Left lobe of liver (tissue), 2 donors: ENCODE data around the gene SH3PXD2A. TPM values are rescaled to one million over a fixed set of nuclear protein-coding genes. Genes with fewer than 3 reads are reported as not detected.

ENCODE experiments used
- ATAC-seq: fragments of 200-7000 bp; cut with Tn5 transposase; one replicate; pipeline ENCODE4 v1.9.1; 2020; ENCODE audit warnings: mild to moderate bottlenecking, moderate library complexity
- DNase-seq: peaks from one replicate; pipeline ENCODE4 v3.0.0-alpha.2; 2020; ENCODE audit warnings: low spot score
- total RNA-seq: library from RNA; stranded (reverse); gene quantifications from one replicate; pipeline ENCODE4 v1.2.1, GENCODE V29; 2021
- donor health status: DM: no; HTN: no; CAD: no; lungs with moderate emphysema.
- donor health status: DM: no; HTN: yes; CAD: no.

The SH3PXD2A gene
- total RNA-seq, 1 donor from 2014 or later: 43.5 TPM

GRCh38 chr10:103757531-103758293 is 97.7 kb downstream of the SH3PXD2A start:
- DNase-seq (no peak), ATAC-seq (peak; percentile 69)

- DNase-seq: no peak
- no peak for ATAC-seq
These were observed 99.0 kb downstream of the SH3PXD2A start for GRCh38 chr10:103756277-103756869.

DNA sequence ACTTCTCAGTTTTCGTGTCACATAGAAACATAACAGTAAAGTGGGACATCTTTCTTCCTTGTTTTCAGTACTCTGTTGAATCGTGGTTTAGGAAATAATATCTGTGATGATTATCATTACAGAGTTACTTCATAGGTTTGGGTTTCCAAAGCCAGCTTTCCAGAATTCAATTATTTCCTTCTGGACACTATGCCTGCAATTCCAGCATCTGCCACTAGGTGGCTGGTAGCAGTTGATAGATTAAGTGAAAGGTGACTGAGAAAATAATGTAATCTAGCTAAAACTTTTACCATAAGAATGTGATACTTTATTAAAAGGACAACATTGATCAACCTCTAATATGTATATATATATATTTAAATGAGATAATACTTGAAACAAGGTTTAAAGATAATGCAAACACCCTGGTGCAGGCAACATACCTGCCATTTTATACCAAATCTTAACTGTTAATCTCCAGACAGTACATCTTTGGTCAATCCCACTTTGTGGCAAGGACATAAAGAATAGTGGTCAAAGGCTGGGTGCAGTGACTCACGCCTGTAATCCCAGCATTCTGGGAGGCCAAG is 102.6 kb downstream of the SH3PXD2A start:
- no peak for ATAC-seq
- no peak for DNase-seq

- DNase-seq (no peak), ATAC-seq (no peak)
These were observed 103.6 kb downstream of the SH3PXD2A start for GRCh38 chr10:103751667-103752290.

- no peak for ATAC-seq
- no peak for DNase-seq
These were observed 104.5 kb downstream of the SH3PXD2A start for GRCh38 chr10:103750836-103751235.

GRCh38 chr10:103749779-103750178 is 105.6 kb downstream of the SH3PXD2A start:
- DNase-seq (no peak), ATAC-seq (no peak)

DNA sequence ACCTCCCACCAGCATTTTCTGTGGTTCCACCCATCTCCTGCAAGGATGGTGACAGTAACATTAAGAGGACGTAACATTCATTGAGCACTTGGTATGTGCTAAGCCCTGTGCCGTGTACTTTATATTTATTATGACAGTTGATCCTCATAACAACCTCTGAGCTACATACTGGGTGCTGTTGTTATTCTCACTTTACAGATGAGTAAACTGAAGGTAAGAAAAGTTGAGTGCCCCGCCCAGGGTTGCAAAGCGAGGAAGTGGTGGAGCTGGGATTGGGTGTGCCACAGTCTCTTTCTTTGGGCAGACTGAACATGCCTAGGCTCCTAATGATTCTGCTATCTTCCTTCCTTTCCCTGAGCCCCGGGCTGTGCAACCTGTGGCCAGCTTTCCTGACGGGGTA is 107.4 kb downstream of the SH3PXD2A start:
- ATAC-seq (no peak), DNase-seq (no peak)

DNA sequence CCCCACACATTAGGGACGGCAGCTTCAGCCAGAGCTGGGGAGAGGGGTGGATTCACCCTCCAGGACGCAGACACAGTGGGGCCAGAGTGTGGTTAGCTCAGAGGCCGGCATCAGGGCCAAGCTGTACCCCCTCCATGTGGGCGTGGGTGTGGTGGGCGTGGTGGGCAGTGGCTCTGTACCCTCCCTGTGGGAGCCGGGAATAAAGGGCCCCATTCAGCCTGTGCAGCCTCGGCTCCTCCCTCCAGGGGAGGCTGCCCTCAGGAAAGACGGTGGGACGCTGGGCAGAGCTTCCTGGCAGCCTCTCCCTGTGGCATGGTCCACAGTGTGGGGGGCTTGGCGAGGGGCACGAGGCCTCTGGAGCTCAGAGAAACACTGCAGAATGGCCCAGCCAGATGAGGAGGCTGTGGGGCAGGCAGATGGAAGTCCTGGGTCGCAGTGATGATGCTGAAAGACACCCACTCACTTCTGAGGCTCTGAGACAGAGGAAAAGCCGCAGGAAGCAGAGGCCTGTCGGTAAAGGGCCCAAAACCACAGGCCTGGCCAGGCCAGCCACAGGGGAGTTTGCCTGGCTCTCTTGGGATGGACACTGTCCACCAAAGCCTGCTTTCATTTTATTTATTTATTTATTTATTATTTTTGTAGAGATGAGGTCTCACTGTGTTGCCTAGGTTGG is 108.0 kb downstream of the SH3PXD2A start:
- no peak for DNase-seq
- ATAC-seq: no peak

- ATAC-seq (no peak), DNase-seq (no peak)
These were observed 108.8 kb downstream of the SH3PXD2A start for GRCh38 chr10:103746598-103746997.

- ATAC-seq (no peak), DNase-seq (no peak)
These were observed 109.8 kb downstream of the SH3PXD2A start for GRCh38 chr10:103745341-103746247.

GRCh38 chr10:103742824-103743223 is 112.6 kb downstream of the SH3PXD2A start:
- ATAC-seq (no peak), DNase-seq (no peak)

DNA sequence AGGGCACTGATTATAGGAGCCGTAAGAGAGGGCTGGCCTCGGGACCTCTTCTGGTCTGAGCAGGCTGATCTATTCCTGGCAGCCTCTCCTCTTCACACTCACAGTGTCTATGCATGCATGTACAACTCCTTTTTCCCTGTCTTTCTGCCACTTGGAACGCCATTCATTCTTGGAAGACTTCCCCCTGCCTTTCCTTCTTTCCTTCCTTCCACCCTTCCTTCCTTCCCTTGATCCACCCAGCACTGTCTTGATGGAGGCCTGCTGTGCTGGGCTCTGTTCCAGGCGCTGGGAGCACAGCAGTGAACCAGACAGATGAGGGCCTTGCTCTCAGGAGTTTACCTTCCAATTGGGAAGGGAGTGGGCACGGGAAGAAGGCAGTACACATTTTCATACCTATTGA is 114.8 kb downstream of the SH3PXD2A start:
- no peak for ATAC-seq
- DNase-seq: no peak

GRCh38 chr10:103739039-103739764 is 116.2 kb downstream of the SH3PXD2A start:
- ATAC-seq (no peak), DNase-seq (no peak)

GRCh38 chr10:103737735-103738367 is 117.5 kb downstream of the SH3PXD2A start:
- ATAC-seq (no peak), DNase-seq (no peak)

GRCh38 chr10:103736763-103737162 is 118.6 kb downstream of the SH3PXD2A start:
- ATAC-seq (no peak), DNase-seq (no peak)

DNA sequence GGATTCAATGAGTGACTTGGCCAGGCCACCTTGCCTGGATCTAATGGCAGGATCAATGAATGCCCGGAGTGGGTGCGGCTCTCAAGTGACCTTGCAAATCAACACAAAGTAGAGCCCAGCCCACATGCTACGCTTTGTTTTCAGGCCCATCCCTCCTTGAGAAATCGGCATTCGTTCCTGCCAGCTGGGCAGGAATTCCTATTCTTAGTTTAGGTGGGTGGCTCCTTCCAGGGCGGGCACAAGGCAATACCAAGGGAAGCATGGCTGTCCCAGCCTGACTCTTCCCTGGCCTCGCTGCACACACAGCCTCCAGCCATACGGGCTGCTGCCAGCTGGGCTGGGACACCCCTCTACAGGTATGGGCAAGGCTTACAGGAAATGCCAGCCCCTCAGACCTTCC is 119.3 kb downstream of the SH3PXD2A start:
- DNase-seq (no peak), ATAC-seq (no peak)

- ATAC-seq (no peak), DNase-seq (no peak)
These were observed 120.6 kb downstream of the SH3PXD2A start for GRCh38 chr10:103734731-103735130.

- ATAC-seq (no peak), DNase-seq (no peak)
These were observed 122.3 kb downstream of the SH3PXD2A start for GRCh38 chr10:103733045-103733419.
